GM23248 (cell line): ENCODE results near the gene UCP3. TPM values are rescaled to one million over a fixed set of nuclear protein-coding genes. Genes with fewer than 3 reads are reported as not detected.
A peak's percentile ranks its signal among the peaks of the same experiment; 100 is the strongest.

Experiments used
- DNase-seq: peaks from one replicate; pipeline ENCODE4 v3.0.0-alpha.2; 2015
- H2AFZ ChIP-seq: fragments of 200-600 bp; sonication (generic); 2 replicates; pipeline ENCODE4 v1.6.1; 2016; ENCODE audit warnings: antibody characterized with exemption
- H3F3A ChIP-seq: fragments of 200-600 bp; sonication (generic); 2 replicates; pipeline ENCODE4 v1.6.1; 2016; ENCODE audit warnings: mild to moderate bottlenecking, antibody characterized with exemption, mixed run types; ENCODE audit not compliant: insufficient read depth
- H3K27ac ChIP-seq: fragments of 200-600 bp; sonication (generic); 2 replicates; pipeline ENCODE4 v1.5.1; 2016; ENCODE audit warnings: mild to moderate bottlenecking
- H3K27me3 ChIP-seq: fragments of 200-600 bp; sonication (generic); replicated peaks from 2 replicates; pipeline ENCODE4 v1.6.1; 2016; ENCODE audit warnings: mild to moderate bottlenecking; ENCODE audit not compliant: insufficient read depth
- H3K36me3 ChIP-seq: fragments of 200-600 bp; sonication (generic); 2 replicates; pipeline ENCODE4 v1.6.1; 2016; ENCODE audit warnings: low read depth, mild to moderate bottlenecking
- H3K4me1 ChIP-seq: fragments of 200-600 bp; sonication (generic); 2 replicates; pipeline ENCODE4 v1.6.1; 2016; ENCODE audit warnings: mild to moderate bottlenecking; ENCODE audit not compliant: insufficient read depth
- H3K4me2 ChIP-seq: fragments of 200-600 bp; sonication (generic); one replicate; pipeline ENCODE4 v1.6.1; 2016; ENCODE audit warnings: mild to moderate bottlenecking; ENCODE audit not compliant: unreplicated experiment
- H3K4me3 ChIP-seq: fragments of 200-600 bp; sonication (generic); 2 replicates; pipeline ENCODE4 v1.5.1; 2016; ENCODE audit warnings: mild to moderate bottlenecking
- H3K79me2 ChIP-seq: fragments of 200-600 bp; sonication (generic); 2 replicates; pipeline ENCODE4 v1.6.1; 2016; ENCODE audit warnings: mild to moderate bottlenecking; ENCODE audit not compliant: insufficient read depth
- H3K9ac ChIP-seq: fragments of 200-600 bp; sonication (generic); 2 replicates; pipeline ENCODE4 v1.6.1; 2016; ENCODE audit warnings: mild to moderate bottlenecking
- H3K9me2 ChIP-seq: fragments of 200-600 bp; sonication (generic); 2 replicates; pipeline ENCODE4 v1.6.1; 2016; ENCODE audit warnings: mixed run types, mild to moderate bottlenecking, moderate library complexity; ENCODE audit not compliant: insufficient read depth
- H3K9me3 ChIP-seq: fragments of 200-600 bp; sonication (generic); one replicate; pipeline ENCODE4 v1.6.1; 2017; ENCODE audit warnings: low read depth
- H4K20me1 ChIP-seq: fragments of 200-600 bp; sonication (generic); 2 replicates; pipeline ENCODE4 v1.6.0; 2016; ENCODE audit not compliant: insufficient read depth
- EZH2 ChIP-seq: fragments of 200-600 bp; sonication (generic); IDR thresholded peaks from 2 replicates; pipeline ENCODE4 v1.6.1; 2018; ENCODE audit warnings: antibody characterized with exemption, mild to moderate bottlenecking; ENCODE audit not compliant: insufficient read depth, poor library complexity, severe bottlenecking
- EZH2phosphoT487 ChIP-seq: fragments of 200-600 bp; sonication (generic); IDR thresholded peaks from 2 replicates; pipeline ENCODE4 v1.6.1; 2018; ENCODE audit warnings: antibody characterized with exemption, moderate library complexity, mild to moderate bottlenecking, low read depth; ENCODE audit not compliant: insufficient read depth
- WGBS, 2 experiments: methylation state at CpG; one replicate each; pipeline ENCODE4 v1.1.6; 2015 to 2017; ENCODE audit warnings: low lambda C conversion rate in 2 of 2, low coverage in 1 of 2; ENCODE audit errors: missing lambda C conversion rate in 2 of 2; 5-methylcytosine and 5-hydroxymethylcytosine counted together
- in situ Hi-C: fragments of 300-500 bp; cut with MboI; formaldehyde crosslinking; loops from 2 replicates; pipeline ENCODE4 v1.15.0; 2020
- polyA plus RNA-seq: library from polyadenylated mRNA; unstranded; fragments of >200 nt; fragmentation: Nextera tagmentation; extraction: Ambion mirVana; gene quantifications from 2 replicates; pipeline ENCODE4 v1.2.1, GENCODE V29; 2016
- total RNA-seq: library from RNA; depleted of rRNA; stranded (reverse); fragments of >200 nt; shearing (Covaris generic); gene quantifications from 2 replicates; pipeline ENCODE4 v1.2.3, GENCODE V29; 2014

Gene UCP3
- total and polyA plus RNA-seq, 2 experiments from 2014 or later: 0.11 TPM; not detected in 1

DNA sequence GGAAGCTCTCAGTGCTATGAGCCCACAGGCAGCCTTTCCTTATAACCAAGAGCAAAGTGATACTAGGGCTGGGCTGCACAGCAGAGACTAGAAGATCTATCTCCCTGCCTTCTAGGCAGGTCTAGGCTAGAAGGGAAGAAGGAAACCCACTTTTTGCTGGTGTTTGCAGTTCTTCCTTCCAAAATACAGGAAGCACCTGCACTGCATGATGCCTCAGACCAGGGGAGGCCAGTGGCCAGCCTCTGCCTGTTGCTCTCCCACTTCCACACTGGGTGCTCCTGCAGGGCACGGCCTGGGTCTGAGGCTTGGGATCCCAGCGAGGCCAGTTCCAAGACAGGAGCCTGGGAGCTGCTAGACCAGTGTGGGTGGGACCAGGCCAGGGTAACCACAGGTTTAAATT is 6.0 kb upstream of the UCP3 start:
- 77 to 88% methylated on average over 2 of the region's 2 CpGs for WGBS, 2 experiments
- Histone ChIP-seq H3F3A (peaks cover 12% of the 10 kb centered on the region), H3K36me3 (no peaks in the 10 kb centered on the region), H2AFZ (no peak overlapping the region), H3K79me2 (no peaks in the 10 kb centered on the region), H3K27ac (no peak overlapping the region), H3K9ac (no peak overlapping the region), H4K20me1 (no peaks in the 10 kb centered on the region), H3K9me2 (no peaks in the 10 kb centered on the region), H3K4me2 (no peak overlapping the region), H3K9me3 (no peaks in the 10 kb centered on the region), H3K4me1 (peaks cover 19% of the 10 kb centered on the region), H3K27me3 (no peaks in the 10 kb centered on the region), H3K4me3 (no peak overlapping the region)
- in situ Hi-C loops: no loop called here
- TF ChIP-seq EZH2phosphoT487 (no peak), EZH2 (no peak)
- no peak for DNase-seq

- no peak overlapping the region for H2AFZ ChIP-seq
- no peak overlapping the region for H3K4me3 ChIP-seq
- H3K79me2 ChIP-seq: no peaks in the 10 kb centered on the region
- no peaks in the 10 kb centered on the region for H3K9me2 ChIP-seq
- in situ Hi-C loops: no loop called here
- no peak overlapping the region for H3K9ac ChIP-seq
- H3K4me1 ChIP-seq: peaks cover 2% of the 10 kb centered on the region; the same call in 1 of the 2 replicates
- no peaks in the 10 kb centered on the region for H4K20me1 ChIP-seq
- no peaks in the 10 kb centered on the region for H3K36me3 ChIP-seq
- H3F3A ChIP-seq: no peaks in the 10 kb centered on the region
- H3K27ac ChIP-seq: no peak overlapping the region
- DNase-seq: no peak
- no peaks in the 10 kb centered on the region for H3K9me3 ChIP-seq
- H3K4me2 ChIP-seq: no peak overlapping the region
- H3K27me3 ChIP-seq: no peaks in the 10 kb centered on the region
- WGBS, 2 experiments: 88 to 95% methylated on average over 8 of the region's 8 CpGs
- no peak for TF ChIP-seq EZH2phosphoT487
- TF ChIP-seq EZH2: no peak
Measured at GRCh38 chr11:74013141-74013540, 4.3 kb upstream of the UCP3 start.

DNA sequence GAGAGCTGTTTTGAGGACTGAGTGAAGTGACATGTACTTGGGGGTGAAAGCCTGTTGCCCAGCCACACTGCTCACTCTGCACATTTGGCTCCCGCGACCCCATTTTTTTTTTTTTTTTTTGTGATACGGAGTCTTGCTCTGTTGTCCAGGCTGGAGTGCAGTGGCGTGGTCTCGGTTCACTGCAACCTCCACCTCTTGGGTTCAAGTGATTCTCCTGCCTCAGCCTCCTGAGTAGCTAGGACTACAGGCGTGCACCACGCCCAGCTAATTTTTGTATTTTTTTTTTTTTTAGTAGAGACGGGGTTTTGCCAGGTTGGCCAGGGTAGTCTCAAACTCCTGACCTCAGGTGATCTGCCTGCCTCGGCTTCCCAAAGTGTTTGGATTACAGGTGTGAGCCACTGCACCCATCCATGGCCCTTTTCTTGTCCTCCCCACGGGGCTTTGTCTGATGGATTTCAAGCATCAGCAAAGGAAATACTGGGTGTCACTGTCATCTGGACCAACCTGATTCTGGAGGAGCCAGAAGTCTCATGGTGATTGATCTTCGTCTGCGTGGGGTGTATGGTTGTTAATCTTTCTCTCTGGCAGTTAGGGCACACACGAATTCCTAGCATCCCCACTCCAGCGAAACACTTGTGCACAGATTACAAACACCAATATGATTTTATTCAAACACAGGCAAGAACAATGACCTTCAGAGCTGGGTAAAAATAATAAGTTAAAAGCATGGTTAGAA is 3.4 kb upstream of the UCP3 start:
- in situ Hi-C loops: no loop called here
- no peak overlapping the region for H3K27ac ChIP-seq
- no peak for DNase-seq
- H3K9me3 ChIP-seq: no peaks in the 10 kb centered on the region
- H3K36me3 ChIP-seq: no peaks in the 10 kb centered on the region
- no peaks in the 10 kb centered on the region for H4K20me1 ChIP-seq
- no peaks in the 10 kb centered on the region for H3F3A ChIP-seq
- no peak overlapping the region for H3K4me2 ChIP-seq
- no peaks in the 10 kb centered on the region for H3K27me3 ChIP-seq
- H2AFZ ChIP-seq: no peak overlapping the region
- H3K9ac ChIP-seq: no peak overlapping the region
- TF ChIP-seq EZH2phosphoT487: no peak
- TF ChIP-seq EZH2: no peak
- H3K4me3 ChIP-seq: no peak overlapping the region
- H3K79me2 ChIP-seq: no peaks in the 10 kb centered on the region
- 97 to 98% methylated on average over 13 to 14 of the region's 14 CpGs for WGBS, 2 experiments
- no peaks in the 10 kb centered on the region for H3K9me2 ChIP-seq
- no peaks in the 10 kb centered on the region for H3K4me1 ChIP-seq

- no peaks in the 10 kb centered on the region for H3K9me3 ChIP-seq
- in situ Hi-C loops: no loop called here
Measured at GRCh38 chr11:74011360-74012073, 2.6 kb upstream of the UCP3 start.

More at GRCh38 chr11:74011360-74012073, 2.6 kb upstream of the UCP3 start:
- no peaks in the 10 kb centered on the region for H3K36me3 ChIP-seq
- H3K27ac ChIP-seq: no peak overlapping the region
- H3K9ac ChIP-seq: no peak overlapping the region
- DNase-seq: peak; percentile 55
- no peaks in the 10 kb centered on the region for H3K9me2 ChIP-seq
- no peaks in the 10 kb centered on the region for H4K20me1 ChIP-seq
- TF ChIP-seq EZH2phosphoT487 (no peak), EZH2 (no peak)
- WGBS, 2 experiments: 83 to 85% methylated on average over 8 of the region's 8 CpGs
- no peak overlapping the region for H3K4me2 ChIP-seq
- H3K4me3 ChIP-seq: no peak overlapping the region
- no peaks in the 10 kb centered on the region for H3F3A ChIP-seq
- H3K27me3 ChIP-seq: no peaks in the 10 kb centered on the region
- H3K4me1 ChIP-seq: no peaks in the 10 kb centered on the region
- H2AFZ ChIP-seq: no peak overlapping the region
- no peaks in the 10 kb centered on the region for H3K79me2 ChIP-seq
